Activated CD8-positive, alpha-beta memory T cell treated with anti-CD3 and anti-CD28 coated beads for 36 hours (primary cell): ENCODE measurements around the gene ARHGAP26. TPM values are rescaled to one million over a fixed set of nuclear protein-coding genes. Genes with fewer than 3 reads are reported as not detected.
"Not testable (repeated sequence)": the region's sequence is repeated elsewhere in the genome, so short reads cannot be mapped to it uniquely, and the experiment has no call there.

Experiments used
- CTCF ChIA-PET: fragments of 350-600 bp; sonication (Branson Sonifier 250); formaldehyde crosslinking; loops from one replicate; lab custom pipeline; 2021; ENCODE audit warnings: antibody characterized with exemption; lab: Charles Lee
- POLR2A ChIA-PET: fragments of 350-600 bp; sonication (Branson Sonifier 250); formaldehyde crosslinking; loops from one replicate; lab custom pipeline; 2021; ENCODE audit warnings: antibody characterized with exemption; lab: Charles Lee
- total RNA-seq, 2 experiments: library from RNA; stranded (reverse); gene quantifications; one replicate each; pipeline ENCODE4 v1.2.3, GENCODE V29; 2021

ARHGAP26 gene
- total RNA-seq, 2 experiments from 2014 or later: 15.6 to 15.7 TPM

- ChIA-PET POLR2A (no interaction called here), CTCF (interaction anchor here (0.9 kb wide), 1 partner anchor 203 kb away, joined by 3 read pairs; no protein-coding TSS in a partner anchor)
Observed at GRCh38 chr5:142915813-142916424, 145.7 kb downstream of the ARHGAP26 start.

GRCh38 chr5:142918959-142919635 lies 148.9 kb downstream of the ARHGAP26 start:
- ChIA-PET CTCF (no interaction called here), POLR2A (no interaction called here)

GRCh38 chr5:142920849-142921612 lies 150.9 kb downstream of the ARHGAP26 start:
- CTCF ChIA-PET: interaction anchor here (0.7 kb wide), 1 partner anchor 172 kb away, joined by 3 read pairs; no protein-coding TSS in a partner anchor
- POLR2A ChIA-PET: no interaction called here

- POLR2A ChIA-PET: no interaction called here
- CTCF ChIA-PET: no interaction called here
Observed at GRCh38 chr5:142922223-142922952, 152.2 kb downstream of the ARHGAP26 start.

GRCh38 chr5:142924135-142924883 lies 154.1 kb downstream of the ARHGAP26 start:
- ChIA-PET CTCF (interaction anchor here (1.0 kb wide), 1 partner anchor 84 kb away, joined by 4 read pairs; no protein-coding TSS in a partner anchor), POLR2A (no interaction called here)

GRCh38 chr5:142925795-142926194 lies 155.6 kb downstream of the ARHGAP26 start:
- ChIA-PET POLR2A (interaction anchor here (1.5 kb wide), 1 partner anchor 77 kb away, joined by 4 read pairs; no protein-coding TSS in a partner anchor), CTCF (no interaction called here)

GRCh38 chr5:142926549-142926948 lies 156.4 kb downstream of the ARHGAP26 start:
- CTCF ChIA-PET: no interaction called here

GRCh38 chr5:142928999-142929398 lies 158.8 kb downstream of the ARHGAP26 start:
- CTCF ChIA-PET: interaction anchor here (1.2 kb wide), 1 partner anchor 80 kb away, joined by 4 read pairs; no protein-coding TSS in a partner anchor
- POLR2A ChIA-PET: not testable (repeated sequence)

More at GRCh38 chr5:142926549-142926948, 156.4 kb downstream of the ARHGAP26 start:
- POLR2A ChIA-PET: interaction anchor here (1.5 kb wide), 1 partner anchor 76 kb away, joined by 4 read pairs; no protein-coding TSS in a partner anchor

- CTCF ChIA-PET: no interaction called here
- POLR2A ChIA-PET: no interaction called here
Observed at GRCh38 chr5:142929587-142929986, 159.4 kb downstream of the ARHGAP26 start.

GRCh38 chr5:142930395-142931110 lies 160.4 kb downstream of the ARHGAP26 start:
- POLR2A ChIA-PET: no interaction called here

GRCh38 chr5:142931896-142932686 lies 161.9 kb downstream of the ARHGAP26 start:
- ChIA-PET CTCF (interaction anchor here (0.5 to 1.2 kb wide), 3 partner anchors 51 to 225 kb away, joined by 3 read pairs; no protein-coding TSS in a partner anchor), POLR2A (no interaction called here)

More at GRCh38 chr5:142930395-142931110, 160.4 kb downstream of the ARHGAP26 start:
- CTCF ChIA-PET: no interaction called here

GRCh38 chr5:142934051-142934762 lies 164.0 kb downstream of the ARHGAP26 start:
- POLR2A ChIA-PET: no interaction called here
- CTCF ChIA-PET: no interaction called here

GRCh38 chr5:142935014-142935413 lies 164.8 kb downstream of the ARHGAP26 start:
- POLR2A ChIA-PET: no interaction called here
- CTCF ChIA-PET: no interaction called here

GRCh38 chr5:142937374-142937773 lies 167.2 kb downstream of the ARHGAP26 start:
- CTCF ChIA-PET: interaction anchor here (0.6 kb wide), 1 partner anchor 69 kb away, joined by 3 read pairs; no protein-coding TSS in a partner anchor
- POLR2A ChIA-PET: no interaction called here

GRCh38 chr5:142938266-142938880 lies 168.2 kb downstream of the ARHGAP26 start:
- ChIA-PET POLR2A (no interaction called here), CTCF (interaction anchor here (0.6 kb wide), 1 partner anchor 213 kb away, joined by 6 read pairs; no protein-coding TSS in a partner anchor)

- CTCF ChIA-PET: no interaction called here
- POLR2A ChIA-PET: no interaction called here
Observed at GRCh38 chr5:142939006-142939405, 168.8 kb downstream of the ARHGAP26 start.
